HepG2 (cell line): ENCODE measurements around the gene ZNF77. TPM values are rescaled to one million over a fixed set of nuclear protein-coding genes. Genes with fewer than 3 reads are reported as not detected.

Experiments used
- AGO1 ChIP-seq: fragments of 200-400 bp; formaldehyde crosslinking; IDR thresholded peaks from 2 replicates; pipeline ENCODE4 v1.6.1; 2017; ENCODE audit warnings: mild to moderate bottlenecking, low read depth, low read length, moderate library complexity; ENCODE audit not compliant: poor library complexity, severe bottlenecking
- DRAP1 ChIP-seq: IDR thresholded peaks from 2 replicates; pipeline ENCODE4 v1.6.1; 2016; ENCODE audit warnings: missing genetic modification reagents, missing compliant biosample characterization
- GATAD2A ChIP-seq: IDR thresholded peaks from 2 replicates; pipeline ENCODE4 v1.6.1; 2016
- HOXA5 ChIP-seq: sonication (generic); formaldehyde crosslinking; IDR thresholded peaks from 2 replicates; pipeline ENCODE4 v1.4.0; 2020; ENCODE audit warnings: missing genetic modification reagents
- IKZF5 ChIP-seq: IDR thresholded peaks from 2 replicates; pipeline ENCODE4 v1.6.1; 2018; ENCODE audit warnings: missing genetic modification reagents, mild to moderate bottlenecking, missing compliant biosample characterization
- MATR3 ChIP-seq: sonication (generic); formaldehyde crosslinking; IDR thresholded peaks from 2 replicates; pipeline ENCODE4 v1.4.0; 2020; ENCODE audit warnings: missing genetic modification reagents
- MEIS1 ChIP-seq: sonication (generic); formaldehyde crosslinking; IDR thresholded peaks from 2 replicates; pipeline ENCODE4 v1.9.0; 2021; ENCODE audit warnings: mild to moderate bottlenecking, missing genetic modification reagents, moderate library complexity, borderline replicate concordance
- MYPOP ChIP-seq: sonication (generic); formaldehyde crosslinking; IDR thresholded peaks from 2 replicates; pipeline ENCODE4 v1.8.1; 2023; ENCODE audit warnings: mild to moderate bottlenecking, moderate library complexity, missing genetic modification reagents
- NCOA2 ChIP-seq: sonication (generic); formaldehyde crosslinking; IDR thresholded peaks from 2 replicates; pipeline ENCODE4 v1.8.0; 2022; ENCODE audit warnings: inconsistent platforms
- NFYC ChIP-seq: IDR thresholded peaks from 2 replicates; pipeline ENCODE4 v1.6.1; 2016; ENCODE audit warnings: missing genetic modification reagents, missing compliant biosample characterization
- ZFP1 ChIP-seq: IDR thresholded peaks from 2 replicates; pipeline ENCODE4 v1.6.1; 2016
- ZFY ChIP-seq: sonication (generic); formaldehyde crosslinking; IDR thresholded peaks from 2 replicates; pipeline ENCODE4 v1.4.0; 2020; ENCODE audit warnings: missing genetic modification reagents
- ZNF501 ChIP-seq: sonication (generic); formaldehyde crosslinking; IDR thresholded peaks from 2 replicates; pipeline ENCODE4 v1.5.1; 2020; ENCODE audit warnings: mild to moderate bottlenecking, moderate library complexity, missing genetic modification reagents
- ZNF530 ChIP-seq: sonication (generic); formaldehyde crosslinking; IDR thresholded peaks from 2 replicates; pipeline ENCODE4 v1.5.0; 2020; ENCODE audit warnings: low read depth, mild to moderate bottlenecking, missing genetic modification reagents
- ZNF619 ChIP-seq: sonication (generic); formaldehyde crosslinking; IDR thresholded peaks from 2 replicates; pipeline ENCODE4 v1.4.0; 2020; ENCODE audit warnings: mild to moderate bottlenecking, missing genetic modification reagents
- ZNF674 ChIP-seq: sonication (generic); formaldehyde crosslinking; IDR thresholded peaks from 2 replicates; pipeline ENCODE4 v1.5.0; 2020; ENCODE audit warnings: low read depth, mild to moderate bottlenecking, missing genetic modification reagents
- ZNF746 ChIP-seq: sonication (generic); formaldehyde crosslinking; IDR thresholded peaks from 2 replicates; pipeline ENCODE4 v1.8.0; 2022; ENCODE audit warnings: mild to moderate bottlenecking, missing genetic modification reagents
- ZNF777 ChIP-seq: sonication (generic); formaldehyde crosslinking; IDR thresholded peaks from 2 replicates; pipeline ENCODE4 v1.4.0; 2020; ENCODE audit warnings: missing genetic modification reagents
- ZNF790 ChIP-seq: sonication (generic); formaldehyde crosslinking; IDR thresholded peaks from 2 replicates; pipeline ENCODE4 v1.8.0; 2022; ENCODE audit warnings: missing genetic modification reagents, mild to moderate bottlenecking, borderline replicate concordance
- polyA plus RNA-seq, 8 experiments: library from polyadenylated mRNA; depleted of rRNA in 3 of 8; stranded (reverse) in 7 of 8; unstranded in 1 of 8; fragments of >200 nt; fragmentation: Illumina TruSeq in 4 of 8; extraction: Trizol in 4 of 8; gene quantifications; 2 replicates each; pipeline versions ENCODE4 v1.2.1 to v1.2.3, GENCODE V29; 2011 to 2016; ENCODE audit warnings: low read depth in 4 of 8, missing spikeins in 1 of 8, mixed read lengths in 1 of 8; ENCODE audit not compliant: insufficient read depth in 1 of 8
- total RNA-seq, 5 experiments: library from RNA; depleted of rRNA; stranded (reverse); fragments of >200 nt; fragmentation: Illumina TruSeq; extraction: Trizol; gene quantifications; 2 replicates each; pipeline ENCODE4 v1.2.3, GENCODE V29; 2016; ENCODE audit warnings: low read depth in 1 of 5
- TF ChIP-seq, protein P1 (sequence below): sonication (generic); formaldehyde crosslinking; conservative IDR thresholded peaks from 2 replicates; pipeline ENCODE4 v1.8.1; 2023; ENCODE audit warnings: missing genetic modification reagents
- TF ChIP-seq, protein P2 (sequence below): sonication (generic); formaldehyde crosslinking; IDR thresholded peaks from 2 replicates; pipeline ENCODE4 v1.4.0; 2020; ENCODE audit warnings: missing genetic modification reagents
- TF ChIP-seq, protein P3 (sequence below): sonication (generic); formaldehyde crosslinking; conservative IDR thresholded peaks from 2 replicates; pipeline ENCODE4 v1.8.0; 2022; ENCODE audit warnings: low read depth, missing genetic modification reagents

Gene ZNF77
- total and polyA plus RNA-seq, 2 of the 13 experiments (the other 11 are each of a cell fraction or from before 2014, with no cell fraction given) = 7.1 to 11.5 TPM

- TF ChIP-seq ZNF501 (CRISPR knock-in tag) = peak; percentile 63
- TF ChIP-seq ZFY (CRISPR knock-in tag) = peak; percentile 21; the same call in 1 of the 2 replicates
- peak; percentile 94 for TF ChIP-seq NFYC (CRISPR knock-in tag)
- peak; percentile 44; the same call in 1 of the 2 replicates for TF ChIP-seq IKZF5 (CRISPR knock-in tag)
- TF ChIP-seq GATAD2A = peak; percentile 55; the same call in 1 of the 2 replicates
- TF ChIP-seq, protein P1, sequence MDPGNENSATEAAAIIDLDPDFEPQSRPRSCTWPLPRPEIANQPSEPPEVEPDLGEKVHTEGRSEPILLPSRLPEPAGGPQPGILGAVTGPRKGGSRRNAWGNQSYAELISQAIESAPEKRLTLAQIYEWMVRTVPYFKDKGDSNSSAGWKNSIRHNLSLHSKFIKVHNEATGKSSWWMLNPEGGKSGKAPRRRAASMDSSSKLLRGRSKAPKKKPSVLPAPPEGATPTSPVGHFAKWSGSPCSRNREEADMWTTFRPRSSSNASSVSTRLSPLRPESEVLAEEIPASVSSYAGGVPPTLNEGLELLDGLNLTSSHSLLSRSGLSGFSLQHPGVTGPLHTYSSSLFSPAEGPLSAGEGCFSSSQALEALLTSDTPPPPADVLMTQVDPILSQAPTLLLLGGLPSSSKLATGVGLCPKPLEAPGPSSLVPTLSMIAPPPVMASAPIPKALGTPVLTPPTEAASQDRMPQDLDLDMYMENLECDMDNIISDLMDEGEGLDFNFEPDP (CRISPR knock-in tag) = no peak
- TF ChIP-seq MYPOP = 0 out of 2 replicates have a peak, but pooled peaks have one; percentile 35
- TF ChIP-seq, protein P2, sequence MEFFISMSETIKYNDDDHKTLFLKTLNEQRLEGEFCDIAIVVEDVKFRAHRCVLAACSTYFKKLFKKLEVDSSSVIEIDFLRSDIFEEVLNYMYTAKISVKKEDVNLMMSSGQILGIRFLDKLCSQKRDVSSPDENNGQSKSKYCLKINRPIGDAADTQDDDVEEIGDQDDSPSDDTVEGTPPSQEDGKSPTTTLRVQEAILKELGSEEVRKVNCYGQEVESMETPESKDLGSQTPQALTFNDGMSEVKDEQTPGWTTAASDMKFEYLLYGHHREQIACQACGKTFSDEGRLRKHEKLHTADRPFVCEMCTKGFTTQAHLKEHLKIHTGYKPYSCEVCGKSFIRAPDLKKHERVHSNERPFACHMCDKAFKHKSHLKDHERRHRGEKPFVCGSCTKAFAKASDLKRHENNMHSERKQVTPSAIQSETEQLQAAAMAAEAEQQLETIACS (CRISPR knock-in tag) = no peak
- TF ChIP-seq ZNF619 = no peak
- 0 out of 2 replicates have a peak, but pooled peaks have one; percentile 57 for TF ChIP-seq ZNF674 (CRISPR knock-in tag)
- TF ChIP-seq HOXA5 (CRISPR knock-in tag) = peak; percentile 60; the same call in 1 of the 2 replicates
- peak; percentile 78 for TF ChIP-seq DRAP1 (CRISPR knock-in tag)
- TF ChIP-seq ZNF746 (CRISPR knock-in tag) = peak; percentile 71; the same call in 1 of the 2 replicates
- TF ChIP-seq ZFP1 (CRISPR knock-in tag) = no peak
- TF ChIP-seq, protein P3, sequence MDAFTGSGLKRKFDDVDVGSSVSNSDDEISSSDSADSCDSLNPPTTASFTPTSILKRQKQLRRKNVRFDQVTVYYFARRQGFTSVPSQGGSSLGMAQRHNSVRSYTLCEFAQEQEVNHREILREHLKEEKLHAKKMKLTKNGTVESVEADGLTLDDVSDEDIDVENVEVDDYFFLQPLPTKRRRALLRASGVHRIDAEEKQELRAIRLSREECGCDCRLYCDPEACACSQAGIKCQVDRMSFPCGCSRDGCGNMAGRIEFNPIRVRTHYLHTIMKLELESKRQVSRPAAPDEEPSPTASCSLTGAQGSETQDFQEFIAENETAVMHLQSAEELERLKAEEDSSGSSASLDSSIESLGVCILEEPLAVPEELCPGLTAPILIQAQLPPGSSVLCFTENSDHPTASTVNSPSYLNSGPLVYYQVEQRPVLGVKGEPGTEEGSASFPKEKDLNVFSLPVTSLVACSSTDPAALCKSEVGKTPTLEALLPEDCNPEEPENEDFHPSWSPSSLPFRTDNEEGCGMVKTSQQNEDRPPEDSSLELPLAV = no peak
- no peak for TF ChIP-seq MATR3
- peak; percentile 30; the same call in 1 of the 2 replicates for TF ChIP-seq NCOA2 (CRISPR knock-in tag)
- TF ChIP-seq AGO1 = peak; percentile 29
- TF ChIP-seq MEIS1 = peak; percentile 88; the same call in 1 of the 2 replicates
- no peak for TF ChIP-seq ZNF530
- TF ChIP-seq ZNF790 (CRISPR knock-in tag) = 0 out of 2 replicates have a peak, but pooled peaks have one; percentile 46
- 0 out of 2 replicates have a peak, but pooled peaks have one; percentile 4 for TF ChIP-seq ZNF777 (CRISPR knock-in tag)
Observed at GRCh38 chr19:2977001-2977745, 32.4 kb upstream of the ZNF77 start, which contains the start of gene TLE6 (continued).
